GM18505 (cell line): Measurements from ENCODE around the gene MLLT10.

Source experiments
- ATAC-seq: cut with Tn5 transposase; IDR thresholded peaks from one replicate; pipeline ENCODE4 v1.9.1; 2021; ENCODE audit not compliant: unreplicated experiment
- POLR2A ChIP-seq: IDR thresholded peaks from 4 replicates; pipeline ENCODE4 v1.6.1; 2011; ENCODE audit warnings: borderline replicate concordance; ENCODE audit not compliant: insufficient read depth, insufficient read length; ENCODE audit errors: extremely low read depth

MLLT10 gene

DNA sequence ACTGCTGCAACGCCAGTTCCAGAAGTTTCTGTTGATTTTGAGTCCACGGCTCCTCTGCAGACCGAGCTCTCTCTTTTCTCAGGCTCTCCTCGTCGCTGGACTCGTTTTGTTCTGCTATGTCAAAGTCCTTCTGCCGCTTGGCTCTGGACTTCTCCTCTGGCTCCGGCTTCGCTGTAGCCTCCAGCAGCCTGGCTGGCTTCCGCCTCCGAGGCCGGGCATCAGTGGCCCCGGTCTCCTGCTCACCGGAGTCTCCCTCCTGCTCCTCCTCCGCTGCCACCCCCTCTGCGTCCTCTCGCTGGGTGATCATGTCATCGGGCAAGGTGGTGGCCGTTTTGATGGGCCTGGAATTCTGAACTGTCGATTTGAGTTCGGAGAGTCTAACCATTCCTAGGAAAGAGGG lies 225.2 kb downstream of the MLLT10 start:
- no peak for ATAC-seq
- TF ChIP-seq POLR2A: no peak

DNA sequence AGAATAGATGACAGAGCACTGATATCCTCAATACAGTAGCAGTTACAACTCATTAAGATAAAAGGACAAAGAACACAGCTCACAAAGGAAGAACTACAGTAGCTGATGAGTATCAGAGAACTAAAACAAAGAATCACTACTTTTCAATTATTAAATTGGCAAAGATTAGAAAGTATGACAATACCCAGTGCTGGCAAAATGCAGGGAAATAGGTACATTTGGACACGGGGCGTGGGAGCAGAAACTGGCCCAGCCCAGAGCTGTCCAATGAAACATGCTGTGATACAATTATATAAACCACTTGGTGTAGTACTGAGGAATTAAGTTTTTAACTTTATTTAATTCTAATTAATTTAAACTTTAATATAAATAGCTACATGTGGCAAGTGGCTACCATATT lies 226.3 kb downstream of the MLLT10 start:
- no peak for ATAC-seq
- TF ChIP-seq POLR2A: no peak

GRCh38 chr10:21764466-21765189 lies 230.6 kb downstream of the MLLT10 start:
- no peak for ATAC-seq
- TF ChIP-seq POLR2A: no peak

DNA sequence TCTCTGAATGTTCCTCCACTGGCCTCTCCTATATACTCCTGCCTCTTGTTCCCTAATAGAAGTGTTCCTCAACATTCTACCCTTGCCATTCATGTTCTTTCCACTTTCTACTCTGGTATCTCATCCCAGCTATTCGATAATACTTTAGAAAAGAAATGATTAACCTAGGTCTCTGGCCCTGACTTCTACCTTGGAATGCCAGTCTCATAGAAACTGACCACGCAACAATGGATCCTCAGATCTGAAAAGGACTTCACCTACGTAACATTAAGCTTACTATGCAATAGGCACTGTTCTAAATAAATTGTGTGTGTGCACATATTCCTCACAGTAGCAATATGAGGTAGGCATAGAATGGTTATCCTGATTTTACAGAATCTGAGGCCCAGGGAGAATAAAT lies 235.0 kb downstream of the MLLT10 start:
- no peak for ATAC-seq
- TF ChIP-seq POLR2A: no peak

- ATAC-seq: no peak
- no peak for TF ChIP-seq POLR2A
Measured at GRCh38 chr10:21771219-21771618, 237.2 kb downstream of the MLLT10 start.

DNA sequence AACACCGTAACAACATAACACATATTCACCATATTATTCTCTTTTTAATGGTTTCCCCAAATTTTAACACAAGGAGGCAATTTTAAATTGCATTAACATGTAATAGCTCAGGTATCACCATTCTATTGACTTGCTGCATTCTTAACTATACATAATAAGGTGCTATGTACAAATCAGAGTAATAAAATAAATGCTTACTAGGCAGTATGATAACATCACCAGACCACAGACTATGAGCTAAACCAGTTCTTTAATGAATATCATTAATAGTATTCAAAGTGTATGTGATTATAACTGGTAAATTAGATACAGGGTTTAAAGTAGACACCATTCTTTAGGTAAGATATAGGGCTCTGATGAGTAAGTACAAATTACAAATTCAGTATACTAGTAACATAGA lies 242.9 kb downstream of the MLLT10 start:
- no peak for ATAC-seq
- no peak for TF ChIP-seq POLR2A

DNA sequence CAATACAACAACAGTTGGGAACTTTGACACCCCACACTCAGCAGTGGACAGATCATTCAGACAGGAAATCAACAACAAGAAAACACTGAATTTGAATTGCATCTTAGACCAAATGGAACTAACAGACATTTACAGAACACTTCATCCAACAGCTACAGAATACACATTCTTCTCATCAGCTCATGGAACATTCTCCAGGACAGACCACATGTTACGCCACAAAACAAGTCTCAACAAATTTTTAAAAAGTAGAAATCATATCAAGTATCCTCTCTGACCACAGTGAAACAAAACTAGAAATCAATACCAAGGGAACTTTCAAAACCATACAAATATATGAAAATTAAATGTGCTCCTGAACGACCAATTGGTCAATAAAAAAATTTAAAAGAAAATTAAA lies 257.2 kb downstream of the MLLT10 start:
- no peak for ATAC-seq
- TF ChIP-seq POLR2A: no peak
